GM23338 (cell line): ENCODE results near the gene CUX1. TPM values are rescaled to one million over a fixed set of nuclear protein-coding genes. Genes with fewer than 3 reads are reported as not detected.

Experiments used
- ATAC-seq: fragments of 200-7000 bp; cut with Tn5 transposase; 3 replicates; pipeline ENCODE4 v1.9.1; 2020
- DNase-seq: peaks from one replicate; pipeline ENCODE4 v3.0.0-alpha.2; 2015; ENCODE audit warnings: low spot score
- H2AFZ ChIP-seq: fragments of 200-600 bp; sonication (generic); 2 replicates; pipeline ENCODE4 v1.8.0; 2016; ENCODE audit warnings: antibody characterized with exemption, mild to moderate bottlenecking, moderate library complexity
- H3F3A ChIP-seq: fragments of 200-600 bp; sonication (generic); replicated peaks from 2 replicates; pipeline ENCODE4 v1.8.0; 2017; ENCODE audit warnings: antibody characterized with exemption, mixed run types, low read depth
- H3K27ac ChIP-seq: fragments of 200-600 bp; sonication (generic); 2 replicates; pipeline ENCODE4 v1.6.1; 2016; ENCODE audit warnings: low read depth
- H3K27me3 ChIP-seq: fragments of 200-600 bp; sonication (generic); 2 replicates; pipeline ENCODE4 v1.8.0; 2016; ENCODE audit warnings: mild to moderate bottlenecking, mixed run types, moderate library complexity; ENCODE audit not compliant: insufficient read depth
- H3K36me3 ChIP-seq: fragments of 200-600 bp; sonication (generic); 2 replicates; pipeline ENCODE4 v1.8.0; 2016; ENCODE audit warnings: mild to moderate bottlenecking; ENCODE audit not compliant: insufficient read depth
- H3K4me1 ChIP-seq: fragments of 200-600 bp; sonication (generic); 2 replicates; pipeline ENCODE4 v1.8.0; 2016; ENCODE audit warnings: mild to moderate bottlenecking, moderate library complexity; ENCODE audit not compliant: insufficient read depth
- H3K4me2 ChIP-seq: fragments of 200-600 bp; sonication (generic); 2 replicates; pipeline ENCODE4 v1.7.1; 2017; ENCODE audit warnings: mixed run types
- H3K4me3 ChIP-seq: fragments of 200-600 bp; sonication (generic); 2 replicates; pipeline ENCODE4 v1.6.1; 2016; ENCODE audit warnings: mixed run types
- H3K79me2 ChIP-seq: fragments of 200-600 bp; sonication (generic); replicated peaks from 2 replicates; pipeline ENCODE4 v1.8.0; 2017; ENCODE audit warnings: mild to moderate bottlenecking; ENCODE audit not compliant: insufficient read depth
- H3K9me2 ChIP-seq: fragments of 200-600 bp; sonication (generic); 2 replicates; pipeline ENCODE4 v1.8.0; 2017; ENCODE audit not compliant: insufficient read depth
- H4K20me1 ChIP-seq: fragments of 200-600 bp; sonication (generic); replicated peaks from 2 replicates; pipeline ENCODE4 v1.8.0; 2017; ENCODE audit warnings: mild to moderate bottlenecking; ENCODE audit not compliant: insufficient read depth
- H3K27ac Mint-ChIP-seq: 2 replicates; pipeline ENCODE4 v1.8.0; 2020; ENCODE audit warnings: inconsistent platforms, mild to moderate bottlenecking, moderate library complexity, mixed read lengths
- H3K27me3 Mint-ChIP-seq: 3 replicates; pipeline ENCODE4 v1.8.0; 2022; ENCODE audit warnings: low read depth, mild to moderate bottlenecking, moderate library complexity, mixed read lengths, inconsistent platforms; ENCODE audit not compliant: insufficient read depth, poor library complexity
- H3K36me3 Mint-ChIP-seq: 3 replicates; pipeline ENCODE4 v1.8.0; 2021; ENCODE audit warnings: low read depth, mild to moderate bottlenecking, inconsistent platforms, moderate library complexity, mixed read lengths
- H3K4me1 Mint-ChIP-seq: 3 replicates; pipeline ENCODE4 v1.8.0; 2020; ENCODE audit warnings: mild to moderate bottlenecking, inconsistent platforms, mixed read lengths
- H3K4me3 Mint-ChIP-seq: 3 replicates; pipeline ENCODE4 v1.8.0; 2021; ENCODE audit warnings: moderate library complexity, mild to moderate bottlenecking, inconsistent platforms, mixed read lengths
- H3K9me3 Mint-ChIP-seq: 3 replicates; pipeline ENCODE4 v1.8.0; 2020; ENCODE audit warnings: moderate library complexity, mild to moderate bottlenecking, inconsistent platforms, mixed read lengths
- CREB1 ChIP-seq: fragments of 250-450 bp; sonication (Bioruptor Pico); IDR thresholded peaks from 2 replicates; pipeline ENCODE4 v1.5.0; 2020; ENCODE audit warnings: low read depth, mild to moderate bottlenecking, moderate library complexity
- ETS1 ChIP-seq: IDR thresholded peaks from 2 replicates; pipeline ENCODE4 v1.6.1; 2016; ENCODE audit warnings: antibody characterized with exemption
- EZH2 ChIP-seq: fragments of 200-600 bp; sonication (generic); IDR thresholded peaks from one replicate; pipeline ENCODE4 v1.8.0; 2017; ENCODE audit warnings: antibody characterized with exemption, mild to moderate bottlenecking, low read depth; ENCODE audit not compliant: unreplicated experiment
- EZH2phosphoT487 ChIP-seq: fragments of 200-600 bp; sonication (generic); IDR thresholded peaks from one replicate; pipeline ENCODE4 v1.8.1; 2018; ENCODE audit warnings: antibody characterized with exemption; ENCODE audit not compliant: unreplicated experiment
- NANOG ChIP-seq: IDR thresholded peaks from 2 replicates; pipeline ENCODE4 v1.6.1; 2016; ENCODE audit warnings: antibody characterized with exemption, borderline replicate concordance
- STAT1 ChIP-seq: IDR thresholded peaks from one replicate; pipeline ENCODE4 v1.6.1; 2016; ENCODE audit warnings: antibody characterized with exemption; ENCODE audit not compliant: unreplicated experiment
- ZNF331 ChIP-seq: fragments of 250-450 bp; sonication (Bioruptor Pico); IDR thresholded peaks from 2 replicates; pipeline ENCODE4 v1.5.0; 2020; ENCODE audit warnings: low read depth, mild to moderate bottlenecking, moderate library complexity
- polyA plus RNA-seq: library from polyadenylated mRNA; unstranded; fragments of >200 nt; fragmentation: Nextera tagmentation; extraction: Ambion mirVana; gene quantifications from 2 replicates; pipeline ENCODE4 v1.2.1, GENCODE V29; 2016
- total RNA-seq: library from RNA; depleted of rRNA; stranded (reverse); fragments of >200 nt; shearing (Covaris generic); gene quantifications from 2 replicates; pipeline ENCODE4 v1.2.3, GENCODE V29; 2014
- TF ChIP-seq, protein P1 (sequence below), 2 experiments: fragments of 200-600 bp in 1 of 2; sonication (generic) in 1 of 2; conservative IDR thresholded peaks; 2 replicates each; pipeline versions ENCODE4 v1.5.1 to v1.6.1; 2016 to 2017; ENCODE audit warnings: antibody characterized with exemption in 2 of 2, low read depth in 2 of 2, mild to moderate bottlenecking in 2 of 2, moderate library complexity in 1 of 2
- TF ChIP-seq, protein P2 (sequence below): fragments of 250-450 bp; sonication (Bioruptor Pico); IDR thresholded peaks from 2 replicates; pipeline ENCODE4 v1.5.0; 2020; ENCODE audit warnings: mild to moderate bottlenecking, moderate library complexity

CUX1 gene
- total and polyA plus RNA-seq, 2 experiments from 2014 or later: 49.9 to 64.0 TPM

DNA sequence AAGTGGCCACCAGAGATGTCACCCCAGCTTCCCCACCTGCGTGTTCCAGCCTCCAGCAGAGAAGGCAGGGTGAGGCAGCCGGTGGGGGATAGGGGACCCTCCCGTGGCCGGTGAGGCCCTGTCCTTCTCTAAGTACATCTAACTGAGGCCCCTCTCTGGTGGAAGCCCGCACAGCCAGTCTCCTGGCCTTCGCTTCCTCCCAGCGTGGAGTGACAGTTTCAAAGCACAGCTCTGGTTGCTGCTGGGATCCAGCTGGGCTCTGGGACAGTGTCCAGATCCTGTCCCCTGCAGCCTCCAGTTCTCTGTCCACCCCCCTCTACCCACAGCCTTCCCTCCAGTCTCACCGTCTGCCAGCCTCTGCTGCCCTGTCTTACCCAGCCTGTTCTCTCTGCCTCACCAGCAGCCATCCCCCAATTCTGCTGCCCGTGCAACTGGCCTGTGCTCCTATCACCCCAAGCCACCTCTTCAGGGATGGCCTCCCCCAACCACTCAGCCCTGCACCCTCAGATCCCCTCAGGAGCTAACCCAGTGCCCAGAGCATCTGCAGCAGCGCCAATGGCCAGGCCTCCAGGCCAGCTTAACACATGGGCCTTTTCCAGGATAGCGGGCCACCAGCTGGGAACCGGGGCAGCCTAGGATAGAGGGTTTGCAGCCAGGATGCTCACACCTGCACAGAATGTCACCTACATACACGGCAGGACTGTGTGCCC, 452.9 kb downstream of the CUX1 start:
- no peak for DNase-seq
- Histone ChIP-seq H3K36me3 (no peaks in the 10 kb centered on the region), H3K4me2 (no peak overlapping the region), H2AFZ (no peak overlapping the region), H3K4me3 (no peak overlapping the region), H3K27me3 (no peaks in the 10 kb centered on the region), H4K20me1 (no peaks in the 10 kb centered on the region), H3K27ac (no peak overlapping the region), H3K9me2 (no peaks in the 10 kb centered on the region), H3K4me1 (no peaks in the 10 kb centered on the region), H3F3A (no peaks in the 10 kb centered on the region), H3K79me2 (no peaks in the 10 kb centered on the region)
- no peak for ATAC-seq
- no peak for TF ChIP-seq STAT1
- TF ChIP-seq, protein P1, sequence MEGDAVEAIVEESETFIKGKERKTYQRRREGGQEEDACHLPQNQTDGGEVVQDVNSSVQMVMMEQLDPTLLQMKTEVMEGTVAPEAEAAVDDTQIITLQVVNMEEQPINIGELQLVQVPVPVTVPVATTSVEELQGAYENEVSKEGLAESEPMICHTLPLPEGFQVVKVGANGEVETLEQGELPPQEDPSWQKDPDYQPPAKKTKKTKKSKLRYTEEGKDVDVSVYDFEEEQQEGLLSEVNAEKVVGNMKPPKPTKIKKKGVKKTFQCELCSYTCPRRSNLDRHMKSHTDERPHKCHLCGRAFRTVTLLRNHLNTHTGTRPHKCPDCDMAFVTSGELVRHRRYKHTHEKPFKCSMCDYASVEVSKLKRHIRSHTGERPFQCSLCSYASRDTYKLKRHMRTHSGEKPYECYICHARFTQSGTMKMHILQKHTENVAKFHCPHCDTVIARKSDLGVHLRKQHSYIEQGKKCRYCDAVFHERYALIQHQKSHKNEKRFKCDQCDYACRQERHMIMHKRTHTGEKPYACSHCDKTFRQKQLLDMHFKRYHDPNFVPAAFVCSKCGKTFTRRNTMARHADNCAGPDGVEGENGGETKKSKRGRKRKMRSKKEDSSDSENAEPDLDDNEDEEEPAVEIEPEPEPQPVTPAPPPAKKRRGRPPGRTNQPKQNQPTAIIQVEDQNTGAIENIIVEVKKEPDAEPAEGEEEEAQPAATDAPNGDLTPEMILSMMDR (conservative IDR thresholded peaks at IDR 0.05; ENCODE audit: low read depth in 2 of 2): no peak
- TF ChIP-seq CREB1: no peak
- TF ChIP-seq NANOG: no peak
- no peak for TF ChIP-seq ETS1
- no peak for TF ChIP-seq ZNF331 (CRISPR knock-in tag)
- TF ChIP-seq EZH2phosphoT487: no peak
- TF ChIP-seq, protein P2, sequence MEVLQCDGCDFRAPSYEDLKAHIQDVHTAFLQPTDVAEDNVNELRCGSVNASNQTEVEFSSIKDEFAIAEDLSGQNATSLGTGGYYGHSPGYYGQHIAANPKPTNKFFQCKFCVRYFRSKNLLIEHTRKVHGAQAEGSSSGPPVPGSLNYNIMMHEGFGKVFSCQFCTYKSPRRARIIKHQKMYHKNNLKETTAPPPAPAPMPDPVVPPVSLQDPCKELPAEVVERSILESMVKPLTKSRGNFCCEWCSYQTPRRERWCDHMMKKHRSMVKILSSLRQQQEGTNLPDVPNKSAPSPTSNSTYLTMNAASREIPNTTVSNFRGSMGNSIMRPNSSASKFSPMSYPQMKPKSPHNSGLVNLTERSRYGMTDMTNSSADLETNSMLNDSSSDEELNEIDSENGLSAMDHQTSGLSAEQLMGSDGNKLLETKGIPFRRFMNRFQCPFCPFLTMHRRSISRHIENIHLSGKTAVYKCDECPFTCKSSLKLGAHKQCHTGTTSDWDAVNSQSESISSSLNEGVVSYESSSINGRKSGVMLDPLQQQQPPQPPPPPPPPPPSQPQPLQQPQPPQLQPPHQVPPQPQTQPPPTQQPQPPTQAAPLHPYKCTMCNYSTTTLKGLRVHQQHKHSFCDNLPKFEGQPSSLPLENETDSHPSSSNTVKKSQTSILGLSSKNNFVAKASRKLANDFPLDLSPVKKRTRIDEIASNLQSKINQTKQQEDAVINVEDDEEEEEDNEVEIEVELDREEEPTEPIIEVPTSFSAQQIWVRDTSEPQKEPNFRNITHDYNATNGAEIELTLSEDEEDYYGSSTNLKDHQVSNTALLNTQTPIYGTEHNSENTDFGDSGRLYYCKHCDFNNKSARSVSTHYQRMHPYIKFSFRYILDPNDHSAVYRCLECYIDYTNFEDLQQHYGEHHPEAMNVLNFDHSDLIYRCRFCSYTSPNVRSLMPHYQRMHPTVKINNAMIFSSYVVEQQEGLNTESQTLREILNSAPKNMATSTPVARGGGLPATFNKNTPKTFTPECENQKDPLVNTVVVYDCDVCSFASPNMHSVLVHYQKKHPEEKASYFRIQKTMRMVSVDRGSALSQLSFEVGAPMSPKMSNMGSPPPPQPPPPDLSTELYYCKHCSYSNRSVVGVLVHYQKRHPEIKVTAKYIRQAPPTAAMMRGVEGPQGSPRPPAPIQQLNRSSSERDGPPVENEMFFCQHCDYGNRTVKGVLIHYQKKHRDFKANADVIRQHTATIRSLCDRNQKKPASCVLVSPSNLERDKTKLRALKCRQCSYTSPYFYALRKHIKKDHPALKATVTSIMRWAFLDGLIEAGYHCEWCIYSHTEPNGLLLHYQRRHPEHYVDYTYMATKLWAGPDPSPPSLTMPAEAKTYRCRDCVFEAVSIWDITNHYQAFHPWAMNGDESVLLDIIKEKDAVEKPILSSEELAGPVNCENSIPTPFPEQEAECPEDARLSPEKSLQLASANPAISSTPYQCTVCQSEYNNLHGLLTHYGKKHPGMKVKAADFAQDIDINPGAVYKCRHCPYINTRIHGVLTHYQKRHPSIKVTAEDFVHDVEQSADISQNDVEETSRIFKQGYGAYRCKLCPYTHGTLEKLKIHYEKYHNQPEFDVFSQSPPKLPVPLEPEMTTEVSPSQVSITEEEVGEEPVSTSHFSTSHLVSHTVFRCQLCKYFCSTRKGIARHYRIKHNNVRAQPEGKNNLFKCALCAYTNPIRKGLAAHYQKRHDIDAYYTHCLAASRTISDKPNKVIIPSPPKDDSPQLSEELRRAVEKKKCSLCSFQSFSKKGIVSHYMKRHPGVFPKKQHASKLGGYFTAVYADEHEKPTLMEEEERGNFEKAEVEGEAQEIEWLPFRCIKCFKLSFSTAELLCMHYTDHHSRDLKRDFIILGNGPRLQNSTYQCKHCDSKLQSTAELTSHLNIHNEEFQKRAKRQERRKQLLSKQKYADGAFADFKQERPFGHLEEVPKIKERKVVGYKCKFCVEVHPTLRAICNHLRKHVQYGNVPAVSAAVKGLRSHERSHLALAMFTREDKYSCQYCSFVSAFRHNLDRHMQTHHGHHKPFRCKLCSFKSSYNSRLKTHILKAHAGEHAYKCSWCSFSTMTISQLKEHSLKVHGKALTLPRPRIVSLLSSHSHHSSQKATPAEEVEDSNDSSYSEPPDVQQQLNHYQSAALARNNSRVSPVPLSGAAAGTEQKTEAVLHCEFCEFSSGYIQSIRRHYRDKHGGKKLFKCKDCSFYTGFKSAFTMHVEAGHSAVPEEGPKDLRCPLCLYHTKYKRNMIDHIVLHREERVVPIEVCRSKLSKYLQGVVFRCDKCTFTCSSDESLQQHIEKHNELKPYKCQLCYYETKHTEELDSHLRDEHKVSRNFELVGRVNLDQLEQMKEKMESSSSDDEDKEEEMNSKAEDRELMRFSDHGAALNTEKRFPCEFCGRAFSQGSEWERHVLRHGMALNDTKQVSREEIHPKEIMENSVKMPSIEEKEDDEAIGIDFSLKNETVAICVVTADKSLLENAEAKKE: no peak
- no peak for TF ChIP-seq EZH2
- H3K27ac Mint-ChIP-seq: peak overlapping the region; percentile 8; the same call in 1 of the 2 replicates
- peaks cover 7% of the 10 kb centered on the region for H3K4me1 Mint-ChIP-seq
- no peaks in the 10 kb centered on the region for H3K36me3 Mint-ChIP-seq
- H3K4me3 Mint-ChIP-seq: no peak overlapping the region
- peaks cover 16% of the 10 kb centered on the region for H3K27me3 Mint-ChIP-seq
- H3K9me3 Mint-ChIP-seq: no peaks in the 10 kb centered on the region; the same call in 2 of the 3 replicates
